ENCODE measurements around the gene CCDC71. TPM values are rescaled to one million over a fixed set of nuclear protein-coding genes. Genes with fewer than 3 reads are reported as not detected.

The CCDC71 gene
- total RNA-seq, 2 donors from 2014 or later: 23.4 to 25.7 TPM

GRCh38 chr3:49182682-49183081 is 16.6 kb upstream of the CCDC71 start:
- TF ChIP-seq CTCF (conservative IDR thresholded peaks at IDR 0.05): no peak
- H3K4me1 ChIP-seq (ENCODE audit: control insufficient read depth, insufficient read depth, low read length): no peaks in the 10 kb centered on the region
- no peak overlapping the region for H3K27ac ChIP-seq (ENCODE audit: low read depth, low read length)
- Mint-ChIP-seq H3K9me3 (peaks cover 18% of the 10 kb centered on the region), H3K27me3 (ENCODE audit: insufficient read depth) (peaks cover 19% of the 10 kb centered on the region), H3K4me3 (no peak overlapping the region), H3K27ac (no peak overlapping the region), H3K36me3 (ENCODE audit: low read depth) (no peaks in the 10 kb centered on the region), H3K4me1 (no peaks in the 10 kb centered on the region)
- H3K9ac ChIP-seq (ENCODE audit: extremely low read depth, low read length, poor library complexity, severe bottlenecking): no peak overlapping the region
- no peaks in the 10 kb centered on the region for H3K9me3 ChIP-seq (ENCODE audit: control insufficient read depth, low read length)
- 91 to 100% methylated on average over 1 to 24 of the region's 24 CpGs for WGBS, 2 experiments (ENCODE audit: insufficient coverage in 1 of 2, insufficient read length in 1 of 2)
- no peak overlapping the region for H3K4me3 ChIP-seq (ENCODE audit: low read length)
- H3K27me3 ChIP-seq (ENCODE audit: control insufficient read depth, insufficient read depth, low read length, poor library complexity, severe bottlenecking): no peaks in the 10 kb centered on the region
- no peak for DNase-seq
- H3K36me3 ChIP-seq (ENCODE audit: control insufficient read depth, insufficient read depth, low read length): no peaks in the 10 kb centered on the region

- H3K27ac ChIP-seq (ENCODE audit: low read depth, low read length): no peak overlapping the region
- no peaks in the 10 kb centered on the region for H3K9me3 ChIP-seq (ENCODE audit: control insufficient read depth, low read length)
- H3K27me3 Mint-ChIP-seq (ENCODE audit: insufficient read depth): peaks cover 19% of the 10 kb centered on the region
- H3K27ac Mint-ChIP-seq: no peak overlapping the region
- H3K27me3 ChIP-seq (ENCODE audit: control insufficient read depth, insufficient read depth, low read length, poor library complexity, severe bottlenecking): no peaks in the 10 kb centered on the region
- 67 to 73% methylated on average over 3 to 6 of the region's 6 CpGs for WGBS, 2 experiments (ENCODE audit: insufficient coverage in 1 of 2, insufficient read length in 1 of 2)
- H3K4me3 ChIP-seq (ENCODE audit: low read length): no peak overlapping the region
- H3K36me3 ChIP-seq (ENCODE audit: control insufficient read depth, insufficient read depth, low read length): no peaks in the 10 kb centered on the region
- no peak overlapping the region for H3K9ac ChIP-seq (ENCODE audit: extremely low read depth, low read length, poor library complexity, severe bottlenecking)
- no peaks in the 10 kb centered on the region for H3K4me1 Mint-ChIP-seq
- H3K36me3 Mint-ChIP-seq (ENCODE audit: low read depth): no peaks in the 10 kb centered on the region
- peaks cover 18% of the 10 kb centered on the region for H3K9me3 Mint-ChIP-seq
- no peaks in the 10 kb centered on the region for H3K4me1 ChIP-seq (ENCODE audit: control insufficient read depth, insufficient read depth, low read length)
- TF ChIP-seq CTCF (conservative IDR thresholded peaks at IDR 0.05): no peak
- no peak overlapping the region for H3K4me3 Mint-ChIP-seq
- no peak for DNase-seq
Measured at GRCh38 chr3:49181351-49181750, 15.2 kb upstream of the CCDC71 start.

- no peak overlapping the region for H3K27ac Mint-ChIP-seq
- Histone ChIP-seq H3K27me3 (ENCODE audit: control insufficient read depth, insufficient read depth, low read length, poor library complexity, severe bottlenecking) (no peaks in the 10 kb centered on the region), H3K4me1 (ENCODE audit: control insufficient read depth, insufficient read depth, low read length) (no peaks in the 10 kb centered on the region), H3K27ac (ENCODE audit: low read depth, low read length) (no peak overlapping the region), H3K9me3 (ENCODE audit: control insufficient read depth, low read length) (no peaks in the 10 kb centered on the region), H3K4me3 (ENCODE audit: low read length) (no peak overlapping the region), H3K9ac (ENCODE audit: extremely low read depth, low read length, poor library complexity, severe bottlenecking) (no peak overlapping the region), H3K36me3 (ENCODE audit: control insufficient read depth, insufficient read depth, low read length) (peaks cover 12% of the 10 kb centered on the region)
- H3K36me3 Mint-ChIP-seq (ENCODE audit: low read depth): peaks cover 7% of the 10 kb centered on the region
- H3K4me1 Mint-ChIP-seq: no peaks in the 10 kb centered on the region
- no peak overlapping the region for H3K4me3 Mint-ChIP-seq
- peaks cover 18% of the 10 kb centered on the region for H3K9me3 Mint-ChIP-seq
- H3K27me3 Mint-ChIP-seq (ENCODE audit: insufficient read depth): peaks cover 19% of the 10 kb centered on the region
- TF ChIP-seq CTCF (conservative IDR thresholded peaks at IDR 0.05): no peak
- no peak for DNase-seq
Measured at GRCh38 chr3:49180116-49180515, 14.0 kb upstream of the CCDC71 start.
